CD14-positive monocyte (primary cell): ENCODE measurements around the gene RBM19. TPM values are rescaled to one million over a fixed set of nuclear protein-coding genes. Genes with fewer than 3 reads are reported as not detected.

Experiments
- DNase-seq, 3 donors: peaks; one replicate each; pipeline ENCODE4 v3.0.0-alpha.2; 2011 to 2022
- H2AFZ ChIP-seq: 2 replicates; pipeline ENCODE4 v1.6.0; 2012; ENCODE audit warnings: mild to moderate bottlenecking, low read depth, low read length, inconsistent platforms; ENCODE audit not compliant: insufficient read depth, poor library complexity, severe bottlenecking
- H3K27ac ChIP-seq, 2 donors: 1 replicate in 1 of 2; 2 replicates in 1 of 2; pipeline ENCODE4 v1.5.1; 2012 to 2013; ENCODE audit warnings: low read length in 2 of 2, control low read depth in 1 of 2, inconsistent platforms in 1 of 2, low read depth in 1 of 2, mild to moderate bottlenecking in 1 of 2
- H3K27me3 ChIP-seq, 2 donors: one replicate each; pipeline versions ENCODE4 v1.6.0 to v1.6.1; 2011 to 2013; ENCODE audit warnings: low read length in 2 of 2; ENCODE audit not compliant: control insufficient read depth in 2 of 2, insufficient read depth in 2 of 2
- H3K36me3 ChIP-seq, 2 donors: replicated peaks in 1 of 2; 1 replicate in 1 of 2; 2 replicates in 1 of 2; pipeline versions ENCODE4 v1.5.1 to v1.6.1; 2012 to 2013; ENCODE audit warnings: low read length in 2 of 2, control low read depth in 1 of 2, inconsistent platforms in 1 of 2, mild to moderate bottlenecking in 1 of 2; ENCODE audit not compliant: insufficient read depth in 2 of 2, control insufficient read depth in 1 of 2
- H3K4me1 ChIP-seq, 2 donors: 1 replicate in 1 of 2; 2 replicates in 1 of 2; pipeline versions ENCODE4 v1.5.1 to v1.6.1; 2012 to 2013; ENCODE audit warnings: low read length in 2 of 2, control low read depth in 1 of 2, inconsistent platforms in 1 of 2, mild to moderate bottlenecking in 1 of 2, moderate library complexity in 1 of 2; ENCODE audit not compliant: insufficient read depth in 2 of 2, control insufficient read depth in 1 of 2
- H3K4me2 ChIP-seq: replicated peaks from 2 replicates; pipeline ENCODE3; 2012; ENCODE audit warnings: low read length, moderate library complexity, mild to moderate bottlenecking; ENCODE audit not compliant: poor library complexity, severe bottlenecking; ENCODE audit errors: extremely low read depth
- H3K4me3 ChIP-seq, 3 experiments: fragments of 200-600 bp in 1 of 3; sonication (generic) in 1 of 3; replicated peaks in 1 of 3; 1 replicate in 2 of 3; 2 replicates in 1 of 3; pipeline ENCODE4 v1.5.1; 2011 to 2013; ENCODE audit warnings: low read length in 3 of 3, mild to moderate bottlenecking in 3 of 3, control low read depth in 2 of 3, low read depth in 2 of 3, inconsistent platforms in 1 of 3, moderate library complexity in 1 of 3
- H3K79me2 ChIP-seq: 2 replicates; pipeline ENCODE4 v1.6.0; 2012; ENCODE audit warnings: mild to moderate bottlenecking, control low read depth, inconsistent platforms, low read length, moderate library complexity; ENCODE audit not compliant: insufficient read depth
- H3K9ac ChIP-seq: 2 replicates; pipeline ENCODE4 v1.6.0; 2017; ENCODE audit warnings: low read length, mild to moderate bottlenecking; ENCODE audit not compliant: insufficient read depth, poor library complexity, severe bottlenecking
- H3K9me3 ChIP-seq, 2 donors: replicated peaks in 1 of 2; 1 replicate in 1 of 2; 2 replicates in 1 of 2; pipeline versions ENCODE4 v1.5.1 to v1.6.1; 2012 to 2013; ENCODE audit warnings: low read length in 2 of 2, control low read depth in 1 of 2; ENCODE audit not compliant: control insufficient read depth in 1 of 2, insufficient read depth in 1 of 2
- H4K20me1 ChIP-seq: 2 replicates; pipeline ENCODE4 v1.6.0; 2012; ENCODE audit warnings: mild to moderate bottlenecking, low read length, control low read depth, moderate library complexity; ENCODE audit not compliant: insufficient read depth
- H3K27ac Mint-ChIP-seq, 7 donors: one replicate each; pipeline ENCODE4 v1.8.0; 2020; ENCODE audit warnings: mild to moderate bottlenecking in 7 of 7, mixed read lengths in 7 of 7, moderate library complexity in 6 of 7, inconsistent platforms in 2 of 7
- H3K27me3 Mint-ChIP-seq, 3 donors: one replicate each; pipeline ENCODE4 v1.8.0; 2021 to 2022; ENCODE audit warnings: low read depth in 3 of 3, mild to moderate bottlenecking in 3 of 3, mixed read lengths in 3 of 3, moderate library complexity in 3 of 3, inconsistent platforms in 1 of 3
- H3K36me3 Mint-ChIP-seq, 2 donors: one replicate each; pipeline ENCODE4 v1.8.0; 2020; ENCODE audit warnings: mixed read lengths in 2 of 2, inconsistent platforms in 1 of 2, mild to moderate bottlenecking in 1 of 2
- H3K4me1 Mint-ChIP-seq: one replicate; pipeline ENCODE4 v1.8.0; 2020; ENCODE audit warnings: mild to moderate bottlenecking, mixed read lengths
- H3K4me3 Mint-ChIP-seq, 2 donors: one replicate each; pipeline ENCODE4 v1.8.0; 2020; ENCODE audit warnings: mild to moderate bottlenecking in 2 of 2, mixed read lengths in 2 of 2, moderate library complexity in 1 of 2
- H3K9me3 Mint-ChIP-seq, 7 donors: one replicate each; pipeline ENCODE4 v1.8.0; 2020 to 2022; ENCODE audit warnings: mixed read lengths in 7 of 7, mild to moderate bottlenecking in 6 of 7, moderate library complexity in 6 of 7, inconsistent platforms in 2 of 7
- CTCF ChIP-seq: fragments of 200-600 bp; IDR thresholded peaks from one replicate; pipeline ENCODE4 v1.8.0; 2022; ENCODE audit warnings: antibody characterized with exemption, mild to moderate bottlenecking
- WGBS: methylation state at CpG from one replicate; pipeline ENCODE4 v1.1.5; 2013; ENCODE audit warnings: missing lambda C conversion rate; ENCODE audit not compliant: insufficient coverage; 5-methylcytosine and 5-hydroxymethylcytosine counted together
- intact Hi-C, 2 donors: fragments of 100-400 bp; cut with micrococcal nuclease; formaldehyde crosslinking; loops; one replicate each; pipeline versions ENCODE4 v1.15.0 to v1.15.1; 2023
- polyA plus RNA-seq, 3 donors: library from polyadenylated mRNA; depleted of rRNA in 1 of 3; unstranded in 2 of 3; stranded (reverse) in 1 of 3; fragments of 300-500 nt in 2 of 3; fragments of >200 nt in 1 of 3; fragmentation: Illumina TruSeq in 2 of 3; gene quantifications; 1 replicate in 2 of 3; 2 replicates in 1 of 3; pipeline ENCODE4 v1.2.3, GENCODE V29; 2012 to 2021

Gene RBM19
- polyA plus RNA-seq, 3 donors, result 2.1 to 30.4 (median 2.2) TPM

- TF ChIP-seq CTCF, result no peak
- peaks cover 0 to 14% (median 6%) of the 10 kb centered on the region in 7 donors for H3K9me3 Mint-ChIP-seq
- peaks cover 0 to 3% (median 1%) of the 10 kb centered on the region in 3 donors for H3K27me3 Mint-ChIP-seq
- Histone ChIP-seq H3K4me2 (no peak overlapping the region), H3K27ac (no peak overlapping the region), H3K9ac (no peak overlapping the region), H3K9me3 (no peaks in the 10 kb centered on the region), H4K20me1 (no peaks in the 10 kb centered on the region), H3K36me3 (no peaks in the 10 kb centered on the region), H3K4me3 (no peak overlapping the region), H2AFZ (no peak overlapping the region), H3K79me2 (no peaks in the 10 kb centered on the region), H3K27me3 (no peaks in the 10 kb centered on the region), H3K4me1 (no peaks in the 10 kb centered on the region)
- intact Hi-C loops, result no loop called here
- WGBS, result 83% methylated on average over 18 of the region's 22 CpGs
- no peak for DNase-seq
- no peak overlapping the region for H3K4me3 Mint-ChIP-seq
- peaks cover 0 to 5% of the 10 kb centered on the region in 2 donors for H3K36me3 Mint-ChIP-seq
- no peak overlapping the region for H3K27ac Mint-ChIP-seq
- no peaks in the 10 kb centered on the region for H3K4me1 Mint-ChIP-seq
Observed at GRCh38 chr12:113802966-113803758, 163.0 kb downstream of the RBM19 start.

- H3K9me3 Mint-ChIP-seq, result peaks cover 0 to 10% (median 4%) of the 10 kb centered on the region in 7 donors
- no peaks in the 10 kb centered on the region for H3K4me1 Mint-ChIP-seq
- intact Hi-C loops, result no loop called here
- Histone ChIP-seq H3K9ac (no peak overlapping the region), H3K4me3 (no peak overlapping the region), H4K20me1 (no peaks in the 10 kb centered on the region), H3K4me1 (no peaks in the 10 kb centered on the region), H2AFZ (no peak overlapping the region), H3K27me3 (no peaks in the 10 kb centered on the region), H3K9me3 (no peaks in the 10 kb centered on the region), H3K27ac (no peak overlapping the region), H3K36me3 (no peaks in the 10 kb centered on the region), H3K4me2 (no peak overlapping the region), H3K79me2 (no peaks in the 10 kb centered on the region)
- no peak for TF ChIP-seq CTCF
- H3K4me3 Mint-ChIP-seq, result no peak overlapping the region
- H3K36me3 Mint-ChIP-seq, result peaks cover 0 to 3% of the 10 kb centered on the region in 2 donors
- H3K27me3 Mint-ChIP-seq, result peaks cover 0 to 3% (median 1%) of the 10 kb centered on the region in 3 donors
- WGBS, result 98% methylated on average over 15 of the region's 17 CpGs
- no peak overlapping the region for H3K27ac Mint-ChIP-seq
- no peak for DNase-seq
Observed at GRCh38 chr12:113802000-113802749, 163.9 kb downstream of the RBM19 start.
